Right lobe of liver (tissue), 6 donors: ENCODE results near the gene ZSCAN9. TPM values are rescaled to one million over a fixed set of nuclear protein-coding genes. Genes with fewer than 3 reads are reported as not detected.

Source experiments
- ATAC-seq, 4 donors: fragments of 200-7000 bp; cut with Tn5 transposase; one replicate each; pipeline ENCODE4 v1.9.1; 2020; ENCODE audit warnings: mild to moderate bottlenecking in 4 of 4, moderate library complexity in 4 of 4
- DNase-seq, 3 donors: peaks; one replicate each; pipeline ENCODE4 v3.0.0-alpha.2; 2020
- H3K27ac ChIP-seq, 3 donors: fragments of 200-600 bp; one replicate each; pipeline ENCODE4 v1.8.0; 2022
- H3K27me3 ChIP-seq, 2 donors: fragments of 200-600 bp; one replicate each; pipeline ENCODE4 v1.8.0; 2022
- H3K36me3 ChIP-seq, 4 donors: fragments of 200-600 bp; sonication (generic) in 1 of 4; one replicate each; pipeline versions ENCODE4 v1.5.1 to v1.8.0; 2017 to 2022; ENCODE audit warnings: control low read depth in 1 of 4
- H3K4me1 ChIP-seq, 4 donors: fragments of 200-600 bp; sonication (generic) in 1 of 4; one replicate each; pipeline versions ENCODE4 v1.5.1 to v1.8.0; 2017 to 2022; ENCODE audit warnings: control low read depth in 1 of 4
- H3K4me3 ChIP-seq, 3 donors: fragments of 200-600 bp; one replicate each; pipeline ENCODE4 v1.8.0; 2022
- H3K9me3 ChIP-seq, 4 donors: fragments of 200-600 bp; sonication (generic) in 1 of 4; one replicate each; pipeline versions ENCODE4 v1.5.1 to v1.8.0; 2017 to 2022; ENCODE audit warnings: control low read depth in 1 of 4
- POLR2A ChIP-seq: fragments of 450-650 bp; IDR thresholded peaks from one replicate; pipeline ENCODE4 v1.6.1; 2017; ENCODE audit warnings: antibody characterized with exemption, mild to moderate bottlenecking
- WGBS: methylation state at CpG from one replicate; pipeline ENCODE4 v1.1.6; 2018; ENCODE audit warnings: low coverage, low lambda C conversion rate; ENCODE audit not compliant: insufficient coverage; ENCODE audit errors: missing lambda C conversion rate; 5-methylcytosine and 5-hydroxymethylcytosine counted together
- intact Hi-C, 2 donors: fragments of 100-400 bp; cut with DNase I; formaldehyde crosslinking; loops; one replicate each; pipeline versions ENCODE4 v1.11.2 to v1.14.1; 2022
- total RNA-seq, 6 experiments: library from RNA; depleted of rRNA in 2 of 6; stranded (reverse); fragments of >200 nt in 2 of 6; fragmentation: NEBNext Ultra II Directional in 3 of 6; extraction: Animal tissue kit (Norgen Biotek cat#: 25700) in 3 of 6; gene quantifications; one replicate each; pipeline versions ENCODE4 v1.1.0 to v1.2.4, GENCODE V29; 2016 to 2023
- TF ChIP-seq, protein P1 (sequence below), 4 donors: fragments of 200-600 bp in 3 of 4; fragments of 450-650 bp in 1 of 4; IDR thresholded peaks; one replicate each; pipeline versions ENCODE4 v1.5.1 to v1.8.0; 2016 to 2022; ENCODE audit warnings: antibody characterized with exemption in 4 of 4, mild to moderate bottlenecking in 2 of 4
- donor health status: DM: no; HTN: yes; CAD: no.
- donor health status: DM: no; HTN: no; CAD: no.
- donor health status: DM: no; HTN: no; CAD: no.
- donor health status: DM: no; HTN: yes; CAD: no.
- donor health status: DM: no; HTN: yes; CAD: no.

Gene ZSCAN9
- total RNA-seq, 6 experiments from 2014 or later: 2.0 to 3.9 (median 3.3) TPM

DNA sequence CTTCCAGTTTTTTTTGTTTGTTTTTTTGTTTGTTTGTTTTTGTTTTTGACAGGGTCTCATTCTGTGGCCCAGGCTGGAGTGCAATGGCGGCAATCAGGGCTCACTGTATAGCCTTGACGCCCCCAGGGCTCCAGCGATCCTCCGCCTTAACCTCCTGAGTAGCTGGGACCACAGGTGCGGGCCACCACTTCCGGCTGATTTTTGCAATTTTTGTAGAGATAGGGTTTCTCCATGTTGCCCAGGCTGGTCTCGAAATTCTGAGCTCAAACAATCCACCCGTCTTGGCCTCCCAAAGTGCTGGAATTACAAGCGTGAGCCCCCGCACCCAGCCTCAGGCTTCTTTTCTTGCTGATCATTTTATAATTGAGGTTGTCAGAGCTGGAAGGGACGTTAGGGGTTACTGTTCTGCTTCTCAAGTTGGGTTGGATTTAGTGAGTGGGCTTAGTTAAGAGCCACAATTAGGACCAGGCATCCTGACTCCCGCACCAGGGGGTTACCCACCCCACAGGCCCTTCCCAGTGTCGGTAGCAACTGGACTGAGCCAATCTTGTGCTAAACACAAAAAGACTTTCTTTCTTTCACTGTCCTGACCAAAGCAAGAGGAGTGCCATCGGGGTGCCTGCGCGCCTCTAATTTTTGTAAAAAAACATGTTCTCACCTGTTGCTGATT is 13.1 kb upstream of the ZSCAN9 start:
- Histone ChIP-seq H3K4me1 (peaks cover 0 to 7% (median 2%) of the 10 kb centered on the region in 4 donors), H3K27me3 (peaks cover 6 to 53% of the 10 kb centered on the region in 2 donors), H3K9me3 (no peaks in the 10 kb centered on the region), H3K36me3 (no peaks in the 10 kb centered on the region), H3K27ac (no peak overlapping the region), H3K4me3 (no peak overlapping the region)
- intact Hi-C loops: no loop called here
- DNase-seq (no peak), ATAC-seq (no peak)
- WGBS: 9% methylated on average over 15 of the region's 16 CpGs
- TF ChIP-seq, protein P1, sequence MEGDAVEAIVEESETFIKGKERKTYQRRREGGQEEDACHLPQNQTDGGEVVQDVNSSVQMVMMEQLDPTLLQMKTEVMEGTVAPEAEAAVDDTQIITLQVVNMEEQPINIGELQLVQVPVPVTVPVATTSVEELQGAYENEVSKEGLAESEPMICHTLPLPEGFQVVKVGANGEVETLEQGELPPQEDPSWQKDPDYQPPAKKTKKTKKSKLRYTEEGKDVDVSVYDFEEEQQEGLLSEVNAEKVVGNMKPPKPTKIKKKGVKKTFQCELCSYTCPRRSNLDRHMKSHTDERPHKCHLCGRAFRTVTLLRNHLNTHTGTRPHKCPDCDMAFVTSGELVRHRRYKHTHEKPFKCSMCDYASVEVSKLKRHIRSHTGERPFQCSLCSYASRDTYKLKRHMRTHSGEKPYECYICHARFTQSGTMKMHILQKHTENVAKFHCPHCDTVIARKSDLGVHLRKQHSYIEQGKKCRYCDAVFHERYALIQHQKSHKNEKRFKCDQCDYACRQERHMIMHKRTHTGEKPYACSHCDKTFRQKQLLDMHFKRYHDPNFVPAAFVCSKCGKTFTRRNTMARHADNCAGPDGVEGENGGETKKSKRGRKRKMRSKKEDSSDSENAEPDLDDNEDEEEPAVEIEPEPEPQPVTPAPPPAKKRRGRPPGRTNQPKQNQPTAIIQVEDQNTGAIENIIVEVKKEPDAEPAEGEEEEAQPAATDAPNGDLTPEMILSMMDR (IDR thresholded peaks at IDR 0.05): no peak

DNA sequence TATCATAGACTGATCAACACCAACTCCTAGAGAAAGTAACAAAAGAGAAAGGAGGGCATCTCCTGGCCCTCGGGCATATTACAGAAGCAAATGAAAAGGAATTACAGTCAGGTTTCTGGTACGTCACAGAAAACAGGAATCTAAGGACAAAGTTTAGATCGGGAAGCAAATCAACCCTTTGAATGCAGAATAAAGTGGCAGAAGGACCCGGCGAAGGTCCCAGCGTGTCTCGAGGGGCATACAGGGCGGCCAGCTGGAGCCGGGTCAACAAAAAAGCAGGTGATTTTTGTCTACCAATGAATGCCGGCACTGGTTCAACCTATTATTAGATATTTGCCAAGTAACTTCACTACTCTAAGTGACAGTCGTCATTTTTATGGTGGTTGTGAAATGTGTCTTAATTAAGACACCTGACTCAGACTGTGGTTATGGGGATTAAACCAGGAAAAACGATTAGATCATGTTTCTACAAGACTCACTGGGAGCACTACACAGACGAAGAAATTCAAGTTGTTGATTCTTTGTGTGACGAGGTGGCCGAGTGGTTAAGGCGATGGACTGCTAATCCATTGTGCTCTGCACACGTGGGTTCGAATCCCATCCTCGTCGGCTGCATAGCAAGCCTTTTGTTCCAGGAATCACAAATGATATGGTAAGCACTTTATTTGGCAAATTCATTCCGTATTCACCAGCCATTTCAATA is 12.4 kb upstream of the ZSCAN9 start:
- 2% methylated on average over 21 of the region's 21 CpGs for WGBS
- DNase-seq: peak in 1 of 3 donors; percentile 23
- H3K27ac ChIP-seq: no peak overlapping the region
- no peaks in the 10 kb centered on the region for H3K36me3 ChIP-seq
- peak overlapping the region in 1 of 3 donors; percentile 7 for H3K4me3 ChIP-seq
- intact Hi-C loops: no loop called here
- H3K4me1 ChIP-seq: peaks cover 0 to 7% (median 2%) of the 10 kb centered on the region in 4 donors
- H3K27me3 ChIP-seq: peaks cover 6 to 48% of the 10 kb centered on the region in 2 donors
- peak in 3 of 4 donors; percentile 28 to 62 (median 29) for ATAC-seq
- H3K9me3 ChIP-seq: no peaks in the 10 kb centered on the region
- TF ChIP-seq, protein P1 (IDR thresholded peaks at IDR 0.05): no peak
- no peak for TF ChIP-seq POLR2A

DNA sequence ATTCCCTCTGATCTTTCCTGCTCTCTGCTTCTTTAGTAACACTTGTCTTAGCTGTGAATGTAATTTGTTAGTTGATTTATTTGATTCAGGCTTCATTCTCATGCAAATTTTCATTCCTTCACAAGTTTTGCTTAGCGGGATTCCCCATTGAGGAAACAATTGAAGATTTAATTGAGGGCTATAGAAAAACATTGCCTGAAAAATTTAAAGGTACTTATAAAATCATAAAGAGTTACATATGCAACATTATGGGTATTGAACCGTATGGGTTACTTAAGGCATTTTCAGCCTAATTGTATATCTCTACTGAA is 11.9 kb upstream of the ZSCAN9 start:
- no peaks in the 10 kb centered on the region for H3K36me3 ChIP-seq
- no peaks in the 10 kb centered on the region for H3K9me3 ChIP-seq
- WGBS: 14% methylated on average over 2 of the region's 2 CpGs
- H3K27ac ChIP-seq: no peak overlapping the region
- H3K27me3 ChIP-seq: peaks cover 2 to 44% of the 10 kb centered on the region in 2 donors
- ATAC-seq: no peak
- intact Hi-C loops: no loop called here
- DNase-seq: no peak
- TF ChIP-seq, protein P1 (IDR thresholded peaks at IDR 0.05): no peak
- no peak for TF ChIP-seq POLR2A
- H3K4me3 ChIP-seq: no peak overlapping the region
- peaks cover 0 to 7% (median 2%) of the 10 kb centered on the region in 4 donors for H3K4me1 ChIP-seq

DNA sequence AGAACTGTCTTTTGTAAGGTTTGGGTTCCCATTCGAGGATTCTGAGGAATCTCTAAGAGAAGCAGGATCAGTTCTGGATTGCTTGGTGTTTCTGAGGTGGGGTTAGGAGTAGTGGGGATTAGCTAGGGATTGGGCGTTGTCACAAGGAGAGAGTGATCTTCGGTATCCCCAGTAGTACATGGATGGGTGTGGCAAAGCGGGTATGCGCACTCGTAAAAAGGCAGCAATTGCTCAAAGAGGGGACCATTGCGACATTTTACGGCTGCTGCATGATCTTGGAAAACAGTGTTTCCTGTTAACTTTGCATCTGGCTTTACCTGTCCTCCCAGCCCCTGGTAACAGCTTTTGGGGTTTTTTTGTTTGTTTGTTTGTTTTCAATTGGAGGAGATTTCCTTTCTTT is 9.7 kb upstream of the ZSCAN9 start:
- H3K4me1 ChIP-seq: peaks cover 0 to 7% (median 2%) of the 10 kb centered on the region in 4 donors
- H3K9me3 ChIP-seq: no peaks in the 10 kb centered on the region
- peaks cover 0 to 22% of the 10 kb centered on the region in 2 donors for H3K27me3 ChIP-seq
- H3K27ac ChIP-seq: no peak overlapping the region
- DNase-seq (no peak), ATAC-seq (no peak)
- no peak overlapping the region for H3K4me3 ChIP-seq
- intact Hi-C loops: no loop called here
- WGBS: 39% methylated on average over 8 of the region's 8 CpGs
- H3K36me3 ChIP-seq: no peaks in the 10 kb centered on the region
- TF ChIP-seq, protein P1 (IDR thresholded peaks at IDR 0.05): no peak
- no peak for TF ChIP-seq POLR2A
